SU-DHL-6 (cell line): ENCODE measurements around the gene ME3.

Experiments
- H2AFZ ChIP-seq: fragments of 200-600 bp; sonication (generic); 2 replicates; pipeline ENCODE4 v1.6.1; 2014; ENCODE audit warnings: low read depth, mild to moderate bottlenecking, moderate library complexity, mixed read lengths, antibody characterized with exemption, low read length; ENCODE audit not compliant: severe bottlenecking
- H3F3A ChIP-seq: fragments of 200-600 bp; shearing (Covaris generic); 2 replicates; pipeline ENCODE4 v1.6.0; 2016; ENCODE audit warnings: antibody characterized with exemption, mild to moderate bottlenecking; ENCODE audit not compliant: insufficient read depth
- H3K27ac ChIP-seq: fragments of 200-600 bp; sonication (generic); 2 replicates; pipeline ENCODE4 v1.5.1; 2016; ENCODE audit warnings: low read depth, mild to moderate bottlenecking, low read length, moderate library complexity, mixed read lengths
- H3K27me3 ChIP-seq: fragments of 200-600 bp; sonication (generic), shearing (Covaris generic); 2 replicates; pipeline ENCODE4 v1.6.0; 2014; ENCODE audit warnings: mild to moderate bottlenecking, low read length
- H3K36me3 ChIP-seq: fragments of 200-600 bp; sonication (generic); 2 replicates; pipeline ENCODE4 v1.6.1; 2014; ENCODE audit warnings: mild to moderate bottlenecking, low read length, mixed read lengths
- H3K4me2 ChIP-seq: fragments of 300-600, 200-600 bp; shearing (Covaris generic), sonication (generic); 2 replicates; pipeline ENCODE4 v1.6.0; 2014; ENCODE audit warnings: low read length, low read depth, mild to moderate bottlenecking; ENCODE audit not compliant: poor library complexity, severe bottlenecking
- H3K4me3 ChIP-seq: fragments of 200-600 bp; sonication (generic); 2 replicates; pipeline ENCODE4 v1.5.1; 2014; ENCODE audit warnings: antibody characterized with exemption, low read length, mild to moderate bottlenecking, mixed read lengths; ENCODE audit not compliant: insufficient read depth, poor library complexity, severe bottlenecking
- H3K79me2 ChIP-seq: fragments of 200-600 bp; sonication (generic); 2 replicates; pipeline ENCODE4 v1.6.1; 2014; ENCODE audit warnings: mild to moderate bottlenecking, low read length, moderate library complexity; ENCODE audit not compliant: insufficient read depth
- H3K9ac ChIP-seq: fragments of 200-600 bp; sonication (generic); 2 replicates; pipeline ENCODE4 v1.7.0; 2014; ENCODE audit warnings: mild to moderate bottlenecking, low read length
- H3K9me2 ChIP-seq: fragments of 200-600 bp; sonication (generic); replicated peaks from 2 replicates; pipeline ENCODE4 v1.6.1; 2014; ENCODE audit warnings: low read length; ENCODE audit not compliant: insufficient read depth
- H3K9me3 ChIP-seq: fragments of 200-600 bp; sonication (generic); 2 replicates; pipeline ENCODE4 v1.6.1; 2014; ENCODE audit warnings: low read length, mixed read lengths; ENCODE audit not compliant: insufficient read depth
- H4K20me1 ChIP-seq: fragments of 200-600 bp; sonication (generic); 2 replicates; pipeline ENCODE4 v1.6.1; 2014; ENCODE audit warnings: low read depth, mild to moderate bottlenecking, antibody characterized with exemption, low read length, moderate library complexity, mixed read lengths
- CTCF ChIP-seq: fragments of 200-600 bp; sonication (generic); IDR thresholded peaks from one replicate; pipeline ENCODE4 v1.5.1; 2017; ENCODE audit warnings: antibody characterized with exemption, mild to moderate bottlenecking, low read length, moderate library complexity; ENCODE audit not compliant: insufficient read depth, poor library complexity, severe bottlenecking
- EZH2phosphoT487 ChIP-seq: fragments of 200-600 bp; sonication (generic), shearing (Covaris generic); conservative IDR thresholded peaks from 2 replicates; pipeline ENCODE4 v1.6.1; 2018; ENCODE audit warnings: mild to moderate bottlenecking, antibody characterized with exemption, low read length, moderate library complexity, mixed read lengths

The ME3 gene

GRCh38 chr11:86440843-86441242, 231.6 kb downstream of the ME3 start:
- no peaks in the 10 kb centered on the region for H3K79me2 ChIP-seq
- no peak overlapping the region for H3K4me2 ChIP-seq
- TF ChIP-seq CTCF, result no peak
- no peak for TF ChIP-seq EZH2phosphoT487
- H3K36me3 ChIP-seq, result no peaks in the 10 kb centered on the region
- H3K9me2 ChIP-seq, result no peaks in the 10 kb centered on the region
- no peak overlapping the region for H2AFZ ChIP-seq
- no peaks in the 10 kb centered on the region for H3F3A ChIP-seq
- no peak overlapping the region for H3K9ac ChIP-seq
- H3K9me3 ChIP-seq, result no peaks in the 10 kb centered on the region
- H3K27ac ChIP-seq, result no peak overlapping the region
- no peak overlapping the region for H3K4me3 ChIP-seq
- H3K27me3 ChIP-seq, result no peaks in the 10 kb centered on the region
- no peaks in the 10 kb centered on the region for H4K20me1 ChIP-seq

GRCh38 chr11:86440305-86440716, 232.1 kb downstream of the ME3 start:
- H3K9me2 ChIP-seq, result no peaks in the 10 kb centered on the region
- no peak overlapping the region for H3K27ac ChIP-seq
- no peaks in the 10 kb centered on the region for H4K20me1 ChIP-seq
- no peak for TF ChIP-seq CTCF
- no peak for TF ChIP-seq EZH2phosphoT487
- H2AFZ ChIP-seq, result no peak overlapping the region
- no peaks in the 10 kb centered on the region for H3F3A ChIP-seq
- H3K4me2 ChIP-seq, result no peak overlapping the region
- no peaks in the 10 kb centered on the region for H3K27me3 ChIP-seq
- no peaks in the 10 kb centered on the region for H3K79me2 ChIP-seq
- no peak overlapping the region for H3K4me3 ChIP-seq
- no peaks in the 10 kb centered on the region for H3K36me3 ChIP-seq
- no peaks in the 10 kb centered on the region for H3K9me3 ChIP-seq
- no peak overlapping the region for H3K9ac ChIP-seq

- Histone ChIP-seq H3K9me3 (no peaks in the 10 kb centered on the region), H3K27me3 (no peaks in the 10 kb centered on the region), H3K4me2 (no peak overlapping the region)
Observed at GRCh38 chr11:86438685-86439084, 233.7 kb downstream of the ME3 start.

More at GRCh38 chr11:86438685-86439084, 233.7 kb downstream of the ME3 start:
- no peak overlapping the region for H3K27ac ChIP-seq
- no peak overlapping the region for H2AFZ ChIP-seq
- no peak overlapping the region for H3K4me3 ChIP-seq
- H3K9me2 ChIP-seq, result no peaks in the 10 kb centered on the region
- no peaks in the 10 kb centered on the region for H3K79me2 ChIP-seq
- no peaks in the 10 kb centered on the region for H3F3A ChIP-seq
- no peak overlapping the region for H3K9ac ChIP-seq
- no peaks in the 10 kb centered on the region for H3K36me3 ChIP-seq
- TF ChIP-seq CTCF (no peak), EZH2phosphoT487 (no peak)
- H4K20me1 ChIP-seq, result no peaks in the 10 kb centered on the region
